HG03442 (cell line): ENCODE data around the gene PTCH1.

Experiments
- ATAC-seq: cut with Tn5 transposase; IDR thresholded peaks from one replicate; pipeline ENCODE4 v1.9.1; 2021; ENCODE audit warnings: mild to moderate bottlenecking, moderate library complexity; ENCODE audit not compliant: unreplicated experiment

PTCH1 gene

GRCh38 chr9:95411054-95411892 lies 105.5 kb downstream of the PTCH1 start:
- no peak for ATAC-seq

- no peak for ATAC-seq
Measured at GRCh38 chr9:95409650-95410426, 106.9 kb downstream of the PTCH1 start.

GRCh38 chr9:95407524-95407923 lies 109.2 kb downstream of the PTCH1 start:
- ATAC-seq, result no peak

GRCh38 chr9:95406121-95406520 lies 110.7 kb downstream of the PTCH1 start:
- no peak for ATAC-seq

- ATAC-seq, result no peak
Measured at GRCh38 chr9:95399261-95399660, 117.5 kb downstream of the PTCH1 start.
